Transverse colon (tissue), 4 donors: Measurements from ENCODE around the gene SASH1.

ENCODE experiments used
- CTCF ChIP-seq, 5 experiments: fragments of 200-600 bp in 3 of 5; fragments of 450-650 bp in 2 of 5; sonication (generic) in 3 of 5; IDR thresholded peaks; 1 replicate in 2 of 5; 2 replicates in 3 of 5; pipeline ENCODE4 v1.5.1; 2016 to 2017; ENCODE audit warnings: antibody characterized with exemption in 5 of 5, inconsistent platforms in 3 of 5, mild to moderate bottlenecking in 2 of 5, moderate library complexity in 1 of 5
- POLR2A ChIP-seq: fragments of 450-650 bp; IDR thresholded peaks from one replicate; pipeline ENCODE4 v1.6.1; 2016; ENCODE audit warnings: antibody characterized with exemption, mild to moderate bottlenecking, moderate library complexity
- POLR2AphosphoS5 ChIP-seq, 3 donors: sonication (generic); formaldehyde crosslinking; IDR thresholded peaks; one replicate each; pipeline ENCODE4 v1.6.1; 2016; ENCODE audit warnings: antibody characterized with exemption in 3 of 3

- TF ChIP-seq CTCF (IDR thresholded peaks at IDR 0.05) (no peak), POLR2AphosphoS5 (IDR thresholded peaks at IDR 0.05) (no peak), POLR2A (no peak)
Observed at GRCh38 chr6:148398678-148399077, 56.0 kb downstream of the SASH1 start.
